ENCODE results near the gene DYNLT5.

DNA sequence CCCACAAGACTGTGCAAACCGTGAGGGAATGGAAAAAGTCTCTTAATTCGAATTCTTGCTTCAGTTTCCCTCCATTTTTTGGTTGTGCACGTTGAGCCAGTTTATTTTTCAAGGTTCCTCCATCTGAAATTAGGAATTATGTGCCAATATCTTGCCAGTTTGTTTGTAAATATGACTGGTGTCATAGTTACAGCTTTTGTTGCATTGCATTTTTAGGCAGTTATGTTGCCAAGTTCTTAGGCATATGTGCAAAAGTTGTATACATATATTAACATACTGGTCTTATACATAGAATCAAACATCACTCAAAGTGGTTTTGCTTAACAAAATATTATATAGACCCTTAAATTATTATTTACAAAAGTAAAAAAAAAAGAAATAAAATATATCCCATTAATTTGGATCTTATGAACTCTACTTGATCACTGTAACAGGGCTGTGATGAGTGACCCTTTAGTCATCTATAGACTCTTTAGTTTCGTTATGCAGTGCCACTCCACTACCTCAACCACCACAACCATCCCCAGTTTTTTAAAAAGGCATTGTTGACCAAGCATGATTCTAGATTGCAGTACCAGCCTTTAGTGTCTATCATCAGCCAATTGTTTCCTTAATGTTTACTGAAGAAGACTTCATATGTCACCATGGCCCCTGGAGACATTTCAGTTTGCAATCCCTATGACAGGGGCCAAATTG is 20.9 kb upstream of the DYNLT5 start:
- TF ChIP-seq, protein P1, sequence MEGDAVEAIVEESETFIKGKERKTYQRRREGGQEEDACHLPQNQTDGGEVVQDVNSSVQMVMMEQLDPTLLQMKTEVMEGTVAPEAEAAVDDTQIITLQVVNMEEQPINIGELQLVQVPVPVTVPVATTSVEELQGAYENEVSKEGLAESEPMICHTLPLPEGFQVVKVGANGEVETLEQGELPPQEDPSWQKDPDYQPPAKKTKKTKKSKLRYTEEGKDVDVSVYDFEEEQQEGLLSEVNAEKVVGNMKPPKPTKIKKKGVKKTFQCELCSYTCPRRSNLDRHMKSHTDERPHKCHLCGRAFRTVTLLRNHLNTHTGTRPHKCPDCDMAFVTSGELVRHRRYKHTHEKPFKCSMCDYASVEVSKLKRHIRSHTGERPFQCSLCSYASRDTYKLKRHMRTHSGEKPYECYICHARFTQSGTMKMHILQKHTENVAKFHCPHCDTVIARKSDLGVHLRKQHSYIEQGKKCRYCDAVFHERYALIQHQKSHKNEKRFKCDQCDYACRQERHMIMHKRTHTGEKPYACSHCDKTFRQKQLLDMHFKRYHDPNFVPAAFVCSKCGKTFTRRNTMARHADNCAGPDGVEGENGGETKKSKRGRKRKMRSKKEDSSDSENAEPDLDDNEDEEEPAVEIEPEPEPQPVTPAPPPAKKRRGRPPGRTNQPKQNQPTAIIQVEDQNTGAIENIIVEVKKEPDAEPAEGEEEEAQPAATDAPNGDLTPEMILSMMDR (IDR thresholded peaks at IDR 0.05) = no peak
- TF ChIP-seq POLR2AphosphoS5 (IDR thresholded peaks at IDR 0.05; ENCODE audit: low read depth, low read length) = no peak

Data from Panc1 (cell line).